Peyer's patch (tissue), 4 donors: Measurements from ENCODE around the gene FYB1.

Source experiments
- CTCF ChIP-seq, 6 experiments: fragments of 450-650 bp in 4 of 6; fragments of 200-600 bp in 2 of 6; sonication (generic) in 1 of 6; IDR thresholded peaks; one replicate each; pipeline ENCODE4 v1.5.1; 2017 to 2019; ENCODE audit warnings: antibody characterized with exemption in 6 of 6, mild to moderate bottlenecking in 3 of 6, moderate library complexity in 1 of 6
- POLR2A ChIP-seq, 2 donors: fragments of 450-650 bp; IDR thresholded peaks; one replicate each; pipeline ENCODE4 v1.5.1; 2017; ENCODE audit warnings: antibody characterized with exemption in 2 of 2, mild to moderate bottlenecking in 2 of 2, moderate library complexity in 2 of 2

GRCh38 chr5:39205550-39205949 is 13.8 kb downstream of the FYB1 start:
- TF ChIP-seq CTCF (IDR thresholded peaks at IDR 0.05) (no peak), POLR2A (IDR thresholded peaks at IDR 0.05) (no peak)
